Lower lobe of right lung (tissue), 2 donors: ENCODE measurements around the gene CRB3. TPM values are rescaled to one million over a fixed set of nuclear protein-coding genes. Genes with fewer than 3 reads are reported as not detected.

ENCODE experiments used
- ATAC-seq, 2 donors: fragments of 200-7000 bp; cut with Tn5 transposase; one replicate each; pipeline ENCODE4 v1.9.1; 2020 to 2022; ENCODE audit warnings: mild to moderate bottlenecking in 2 of 2, moderate library complexity in 2 of 2
- DNase-seq: peaks from one replicate; pipeline ENCODE4 v3.0.0-alpha.2; 2020
- H3K27ac ChIP-seq: fragments of 200-600 bp; one replicate; pipeline ENCODE4 v1.8.0; 2022
- H3K27me3 ChIP-seq: fragments of 200-600 bp; one replicate; pipeline ENCODE4 v1.8.0; 2022; ENCODE audit warnings: low read depth
- H3K36me3 ChIP-seq: fragments of 200-600 bp; one replicate; pipeline ENCODE4 v1.8.0; 2022; ENCODE audit warnings: mild to moderate bottlenecking
- H3K4me1 ChIP-seq: fragments of 200-600 bp; one replicate; pipeline ENCODE4 v1.8.0; 2022
- H3K4me3 ChIP-seq: fragments of 200-600 bp; one replicate; pipeline ENCODE4 v1.8.0; 2022; ENCODE audit warnings: mild to moderate bottlenecking
- H3K9me3 ChIP-seq: fragments of 200-600 bp; one replicate; pipeline ENCODE4 v1.8.0; 2022
- intact Hi-C: fragments of 100-400 bp; cut with DNase I; formaldehyde crosslinking; loops from one replicate; pipeline ENCODE4 v1.11.0; 2022
- total RNA-seq: library from RNA; stranded (reverse); fragmentation: NEBNext Ultra II Directional; extraction: Animal tissue kit (Norgen Biotek cat#: 25700); gene quantifications from one replicate; pipeline ENCODE4 v1.2.1, GENCODE V29; 2021
- TF ChIP-seq, protein P1 (sequence below): fragments of 200-600 bp; IDR thresholded peaks from one replicate; pipeline ENCODE4 v1.8.0; 2022; ENCODE audit warnings: antibody characterized with exemption, mild to moderate bottlenecking
- donor health status: DM: no; HTN: yes; CAD: no; lungs with severe emphysema.

The CRB3 gene
- total RNA-seq, 1 donor from 2014 or later = 36.3 TPM

DNA sequence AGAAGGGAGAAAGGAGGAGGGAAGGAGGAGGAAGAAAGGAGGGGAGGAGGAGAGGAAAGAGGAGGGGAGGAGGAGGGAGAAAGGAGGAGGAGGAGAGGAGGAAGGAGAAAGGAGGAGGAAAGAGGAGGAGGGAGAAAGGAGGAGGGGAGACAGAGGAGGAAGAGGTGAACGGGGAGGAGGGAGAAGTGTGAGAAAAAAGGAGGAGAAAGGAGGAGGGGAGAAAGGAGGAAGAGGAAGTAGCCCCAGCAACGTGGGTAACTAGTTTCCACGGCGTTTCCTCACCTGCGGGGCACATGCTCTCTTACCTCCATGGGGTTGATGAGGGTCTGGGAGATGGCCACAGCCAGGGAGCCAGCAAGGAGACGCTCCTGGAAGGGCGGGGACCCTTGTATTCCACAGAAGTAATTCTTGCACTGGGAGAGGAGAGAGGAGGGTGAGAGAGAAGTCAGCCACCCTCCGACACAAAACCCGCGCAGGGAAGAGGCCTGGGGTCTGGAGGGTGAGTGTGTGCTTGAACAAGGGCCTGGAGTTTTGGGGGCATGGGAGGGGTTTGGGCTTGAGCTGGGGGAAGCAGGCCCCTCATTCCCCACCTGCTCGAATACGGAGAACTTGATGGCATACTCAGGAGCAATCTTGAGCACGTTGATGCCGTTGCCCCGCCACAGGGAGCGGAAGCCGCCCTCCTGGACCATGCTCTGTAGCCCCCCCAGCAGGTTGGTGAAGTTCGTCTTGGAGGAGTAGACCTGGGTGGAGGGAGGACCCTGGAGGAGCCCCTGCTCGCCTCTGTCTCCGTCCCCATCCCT is 34.5 kb upstream of the CRB3 start:
- ATAC-seq (no peak), DNase-seq (no peak)
- H3K9me3 ChIP-seq = no peaks in the 10 kb centered on the region
- no peak overlapping the region for H3K4me3 ChIP-seq
- TF ChIP-seq, protein P1, sequence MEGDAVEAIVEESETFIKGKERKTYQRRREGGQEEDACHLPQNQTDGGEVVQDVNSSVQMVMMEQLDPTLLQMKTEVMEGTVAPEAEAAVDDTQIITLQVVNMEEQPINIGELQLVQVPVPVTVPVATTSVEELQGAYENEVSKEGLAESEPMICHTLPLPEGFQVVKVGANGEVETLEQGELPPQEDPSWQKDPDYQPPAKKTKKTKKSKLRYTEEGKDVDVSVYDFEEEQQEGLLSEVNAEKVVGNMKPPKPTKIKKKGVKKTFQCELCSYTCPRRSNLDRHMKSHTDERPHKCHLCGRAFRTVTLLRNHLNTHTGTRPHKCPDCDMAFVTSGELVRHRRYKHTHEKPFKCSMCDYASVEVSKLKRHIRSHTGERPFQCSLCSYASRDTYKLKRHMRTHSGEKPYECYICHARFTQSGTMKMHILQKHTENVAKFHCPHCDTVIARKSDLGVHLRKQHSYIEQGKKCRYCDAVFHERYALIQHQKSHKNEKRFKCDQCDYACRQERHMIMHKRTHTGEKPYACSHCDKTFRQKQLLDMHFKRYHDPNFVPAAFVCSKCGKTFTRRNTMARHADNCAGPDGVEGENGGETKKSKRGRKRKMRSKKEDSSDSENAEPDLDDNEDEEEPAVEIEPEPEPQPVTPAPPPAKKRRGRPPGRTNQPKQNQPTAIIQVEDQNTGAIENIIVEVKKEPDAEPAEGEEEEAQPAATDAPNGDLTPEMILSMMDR = no peak
- intact Hi-C loops = no loop called here
- no peak overlapping the region for H3K27ac ChIP-seq
- H3K36me3 ChIP-seq = no peaks in the 10 kb centered on the region
- H3K4me1 ChIP-seq = no peaks in the 10 kb centered on the region
- H3K27me3 ChIP-seq = no peaks in the 10 kb centered on the region

DNA sequence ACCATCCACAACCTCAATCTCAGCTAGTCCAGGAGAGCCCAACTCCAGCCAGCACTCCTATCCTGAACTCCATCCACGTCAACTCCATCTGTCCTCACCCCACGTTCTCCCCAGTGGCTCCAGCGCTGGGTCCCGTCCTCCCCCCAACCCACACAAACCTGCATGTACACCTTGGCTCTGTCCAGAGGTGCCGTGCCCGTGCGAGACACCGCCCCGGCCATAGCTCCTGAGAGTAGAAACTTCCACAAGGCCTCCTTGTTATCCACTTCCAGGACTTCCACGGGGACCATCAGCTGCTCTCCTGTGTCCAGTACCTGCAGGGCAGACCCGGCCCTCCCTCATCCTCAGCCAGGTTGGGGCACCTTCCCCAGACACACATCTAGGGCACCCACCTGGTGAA is 32.2 kb upstream of the CRB3 start:
- Histone ChIP-seq H3K4me3 (no peak overlapping the region), H3K9me3 (no peaks in the 10 kb centered on the region), H3K4me1 (no peaks in the 10 kb centered on the region), H3K36me3 (no peaks in the 10 kb centered on the region), H3K27me3 (no peaks in the 10 kb centered on the region), H3K27ac (no peak overlapping the region)
- DNase-seq = no peak
- intact Hi-C loops = no loop called here
- no peak for ATAC-seq
- TF ChIP-seq, protein P1 = no peak

DNA sequence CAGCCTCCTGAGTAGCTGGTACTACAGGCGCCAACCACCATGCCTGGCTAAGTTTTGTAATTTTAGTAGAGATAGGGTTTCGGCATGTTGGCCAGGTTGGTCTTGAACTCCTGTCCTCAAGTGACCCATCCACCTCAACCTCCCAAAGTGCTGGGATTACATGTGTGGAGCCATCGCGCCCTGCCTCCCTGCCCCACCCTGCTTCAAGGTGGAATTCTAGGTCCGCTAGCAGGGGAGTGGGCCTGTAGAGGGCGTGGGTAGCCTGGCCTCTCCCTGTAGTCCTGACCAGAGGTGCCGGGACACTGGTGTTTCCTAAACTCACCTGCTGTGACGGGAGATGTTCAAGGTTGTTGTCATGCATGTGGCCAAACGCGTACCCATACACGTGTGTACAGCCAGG is 30.9 kb upstream of the CRB3 start:
- Histone ChIP-seq H3K4me1 (no peaks in the 10 kb centered on the region), H3K4me3 (no peak overlapping the region), H3K27me3 (no peaks in the 10 kb centered on the region), H3K27ac (no peak overlapping the region), H3K9me3 (no peaks in the 10 kb centered on the region), H3K36me3 (no peaks in the 10 kb centered on the region)
- TF ChIP-seq, protein P1 = no peak
- DNase-seq (no peak), ATAC-seq (no peak)
- intact Hi-C loops = no loop called here

DNA sequence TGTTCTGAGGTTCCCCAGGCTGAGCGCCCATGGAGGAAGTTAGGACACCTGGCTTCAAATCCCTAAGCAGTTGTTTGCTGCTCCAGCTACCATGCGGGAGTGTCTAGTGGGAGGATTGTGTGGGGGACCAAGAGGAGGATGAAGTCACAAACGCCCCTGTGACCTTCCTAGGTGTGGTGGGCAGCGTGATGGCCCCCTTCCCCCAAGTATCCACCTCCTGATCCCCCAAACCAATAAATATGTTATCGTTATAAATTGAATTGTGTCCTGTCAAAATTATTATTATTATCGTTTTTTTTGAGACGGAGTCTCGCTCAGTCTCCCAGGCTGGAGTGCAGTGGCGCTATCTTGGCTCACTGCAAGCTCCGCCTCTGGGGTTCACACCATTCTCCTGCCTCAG is 30.4 kb upstream of the CRB3 start, which contains the start of gene SLC25A41:
SLC25A41 (minus strand) TSS at position 101 of the 400 bp plus-strand sequence; CDS start at position 31, 70 bp downstream.
- TF ChIP-seq, protein P1 = no peak
- intact Hi-C loops = no loop called here
- Histone ChIP-seq H3K27me3 (no peaks in the 10 kb centered on the region), H3K27ac (no peak within 1 kb of the TSS), H3K4me1 (no peaks in the 10 kb centered on the region), H3K4me3 (no peak within 1 kb of the TSS), H3K36me3 (no peaks in the 10 kb centered on the region), H3K9me3 (no peaks in the 10 kb centered on the region)
- ATAC-seq = no peak
- no peak for DNase-seq

DNA sequence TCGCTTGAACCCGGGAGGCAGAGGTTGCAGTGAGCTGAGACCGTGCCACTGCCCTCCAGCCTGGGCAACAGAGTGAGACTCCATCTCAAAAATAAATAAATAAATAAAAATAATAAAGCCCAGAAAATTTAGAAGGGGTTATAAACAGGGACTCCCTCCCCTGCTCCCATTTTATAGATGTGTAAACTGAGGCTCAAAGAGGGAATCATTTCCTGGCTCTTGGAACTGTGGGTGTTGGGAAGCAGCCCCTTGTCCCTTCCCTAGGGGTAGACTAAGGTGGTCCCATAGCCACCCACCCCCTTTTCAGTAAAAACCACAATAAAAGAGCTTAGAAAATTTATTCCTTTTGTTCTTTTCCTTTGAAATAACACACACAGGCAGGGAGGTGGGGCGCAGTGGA is 24.3 kb upstream of the CRB3 start:
- ATAC-seq (no peak), DNase-seq (no peak)
- Histone ChIP-seq H3K9me3 (no peaks in the 10 kb centered on the region), H3K36me3 (no peaks in the 10 kb centered on the region), H3K4me1 (no peaks in the 10 kb centered on the region), H3K27ac (no peak overlapping the region), H3K27me3 (no peaks in the 10 kb centered on the region), H3K4me3 (no peak overlapping the region)
- TF ChIP-seq, protein P1 = no peak
- intact Hi-C loops = no loop called here
